Measurements from ENCODE around the gene SMARCA2.
A peak's percentile ranks its signal among the peaks of the same experiment; 100 is the strongest.

SMARCA2 gene

DNA sequence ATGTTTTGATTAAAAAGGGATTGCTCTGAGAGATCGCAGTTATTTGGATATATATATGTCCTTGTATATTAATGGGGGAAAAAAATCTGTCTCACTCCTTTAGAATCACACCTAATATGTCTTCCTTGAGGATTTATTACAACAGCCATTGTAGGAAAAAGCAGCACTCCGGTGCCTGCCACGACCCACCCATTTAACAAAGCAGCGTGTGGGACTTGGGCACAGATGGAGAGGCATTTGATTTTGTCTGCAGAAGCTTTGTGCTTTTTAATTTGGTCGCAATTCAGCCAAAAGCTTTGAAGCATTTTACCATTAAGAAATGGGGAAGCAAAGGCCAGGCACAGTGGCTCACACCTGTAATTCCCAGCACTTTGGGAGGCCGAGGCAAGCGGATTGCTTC lies 159.2 kb downstream of the SMARCA2 start:
- DNase-seq (ENCODE audit: low spot score) = no peak

DNA sequence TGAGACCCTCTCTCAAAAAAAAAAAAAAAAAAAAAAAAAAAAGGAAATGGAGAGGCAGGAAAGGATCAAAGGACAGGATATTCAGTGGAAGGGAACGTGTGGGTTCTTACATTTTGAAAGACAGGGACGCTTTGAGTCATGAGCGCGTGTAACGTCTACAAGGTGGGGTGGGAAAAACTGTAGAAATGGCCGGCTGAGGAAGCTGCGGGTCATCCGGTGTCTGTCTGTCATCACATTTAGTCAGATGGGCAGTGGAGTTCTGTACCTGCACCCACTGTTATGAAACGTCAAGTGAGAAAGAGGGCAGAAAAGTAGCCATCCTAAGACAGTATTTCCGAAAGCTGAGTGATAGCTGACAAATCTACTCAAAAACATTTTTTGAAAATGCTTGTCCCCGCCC lies 159.8 kb downstream of the SMARCA2 start:
- no peak for DNase-seq (ENCODE audit: low spot score)

DNA sequence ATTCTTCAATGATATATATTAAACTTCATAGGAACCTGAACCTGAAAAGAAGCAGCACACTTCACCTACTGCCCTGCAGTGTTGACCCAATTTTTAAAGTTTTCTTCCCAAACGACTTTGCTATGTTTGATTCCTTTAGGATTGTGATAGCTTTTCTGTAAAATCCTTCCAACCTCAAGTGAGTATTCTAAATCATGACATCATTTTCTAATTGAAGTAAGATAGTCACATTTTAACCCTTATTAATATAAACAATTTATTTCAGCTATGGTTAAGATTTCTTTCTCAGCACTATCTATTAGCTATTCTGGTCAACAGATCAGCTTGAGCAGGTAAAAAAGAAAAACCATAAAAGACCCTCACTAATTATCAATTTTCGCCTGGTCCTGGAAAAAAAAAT lies 162.0 kb downstream of the SMARCA2 start:
- DNase-seq (ENCODE audit: low spot score) = no peak

DNA sequence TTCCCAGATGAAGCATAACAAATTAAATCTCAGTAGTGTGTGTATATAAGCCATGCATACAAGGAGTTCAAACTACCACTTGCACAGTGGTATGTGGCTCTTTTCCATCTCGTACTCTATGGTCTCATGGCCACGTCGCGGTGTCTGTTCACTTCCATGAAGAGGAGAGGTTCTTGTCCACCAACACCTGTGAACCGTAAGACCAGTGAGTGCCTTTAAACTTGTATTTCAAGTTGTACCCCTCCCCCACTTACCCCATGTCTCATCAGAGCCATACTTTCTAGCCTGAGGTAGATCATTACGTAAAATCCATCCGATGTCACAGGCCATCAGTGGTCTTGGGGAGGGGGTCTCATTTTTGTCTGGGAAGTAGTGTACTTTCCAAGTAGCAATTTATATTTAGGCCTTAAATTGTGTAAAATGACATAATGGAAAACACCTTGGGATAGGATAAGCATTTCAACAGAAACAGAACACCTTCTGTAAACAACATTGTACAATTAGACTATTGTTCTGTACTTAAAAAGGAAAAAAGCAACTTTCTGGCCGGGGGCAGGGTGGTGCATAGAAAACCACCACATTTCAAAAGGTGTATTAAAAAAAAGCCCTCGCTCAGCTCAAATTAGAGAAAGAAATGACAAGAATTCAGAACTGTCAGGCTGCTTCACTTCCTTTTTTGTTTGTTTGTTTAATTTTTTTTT lies 163.0 kb downstream of the SMARCA2 start:
- DNase-seq (ENCODE audit: low spot score) = no peak

DNA sequence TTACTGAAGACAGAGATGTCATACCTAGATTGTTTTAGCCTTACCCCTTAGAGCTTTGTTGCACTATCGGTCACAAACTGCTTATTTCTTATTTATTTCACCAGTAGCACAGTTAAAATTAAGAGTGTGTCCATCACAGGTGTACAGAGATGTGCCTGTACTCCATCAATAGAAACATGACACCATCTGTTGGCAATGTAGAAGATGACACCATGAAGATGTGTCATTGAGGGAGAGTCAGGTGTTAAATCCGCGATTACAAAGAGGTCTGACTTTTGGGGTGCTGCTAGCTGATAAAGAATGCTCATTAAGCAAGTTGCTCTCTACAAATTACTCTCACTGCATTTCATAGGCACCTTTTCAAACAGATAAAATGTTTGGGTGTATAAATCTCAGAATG lies 164.4 kb downstream of the SMARCA2 start:
- DNase-seq (ENCODE audit: low spot score) = no peak

DNA sequence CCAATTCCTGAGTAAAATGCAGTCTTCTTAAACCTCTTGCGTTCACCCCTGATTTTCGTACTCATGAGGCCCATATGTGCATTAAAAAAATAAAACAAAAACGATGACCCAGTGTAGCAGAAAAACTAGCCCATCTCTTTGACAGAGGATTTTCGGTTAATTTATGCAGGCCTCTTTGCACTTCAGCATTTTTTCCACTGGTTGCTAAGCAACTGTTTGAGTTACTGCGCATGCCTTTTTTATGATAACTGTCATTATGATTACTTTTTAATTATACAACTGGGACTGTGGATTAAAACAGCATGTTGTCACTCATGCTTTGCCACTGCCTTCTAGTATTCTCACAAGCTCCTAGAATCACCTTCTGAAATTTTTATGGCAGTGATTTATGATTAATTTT lies 165.0 kb downstream of the SMARCA2 start:
- DNase-seq (ENCODE audit: low spot score) = no peak

DNA sequence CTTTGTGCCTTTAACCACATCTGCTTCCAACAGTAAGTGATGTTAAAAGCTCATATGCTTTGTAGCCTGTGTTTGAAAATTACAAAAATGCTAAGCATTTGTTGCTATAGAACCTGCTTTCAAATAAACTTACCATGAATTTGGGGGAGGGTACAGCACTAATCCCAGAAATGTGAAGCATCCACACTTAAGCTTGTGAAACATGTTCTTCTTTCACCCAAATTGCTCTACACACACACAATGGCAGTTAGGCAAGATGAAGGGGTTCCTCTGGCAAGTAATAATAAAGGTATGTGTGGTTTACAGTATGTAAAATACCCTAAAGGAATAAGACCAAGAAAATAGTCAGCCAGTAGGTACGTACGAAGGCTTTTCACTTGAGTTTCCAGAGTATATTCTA lies 165.6 kb downstream of the SMARCA2 start:
- DNase-seq (ENCODE audit: low spot score) = no peak

DNA sequence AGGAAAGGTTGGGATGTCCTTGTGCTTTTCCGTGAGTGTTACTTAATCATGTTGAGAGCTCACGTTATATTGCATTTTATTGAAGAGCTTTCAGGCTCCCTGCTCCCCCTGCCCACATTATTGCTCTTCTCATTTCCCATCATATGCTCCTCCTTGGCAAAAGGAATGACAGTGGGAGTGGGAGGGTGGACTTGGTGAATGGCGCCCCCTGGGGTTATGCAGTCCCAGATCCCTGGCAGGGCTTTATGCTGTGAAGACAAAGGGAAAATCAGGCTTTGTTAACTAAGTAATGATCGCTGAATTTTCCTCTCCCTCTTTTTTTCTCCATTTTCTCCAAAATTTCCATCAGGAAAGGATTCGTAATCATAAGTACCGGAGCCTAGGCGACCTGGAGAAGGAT lies 166.6 kb downstream of the SMARCA2 start:
- DNase-seq (ENCODE audit: low spot score) = no peak

DNA sequence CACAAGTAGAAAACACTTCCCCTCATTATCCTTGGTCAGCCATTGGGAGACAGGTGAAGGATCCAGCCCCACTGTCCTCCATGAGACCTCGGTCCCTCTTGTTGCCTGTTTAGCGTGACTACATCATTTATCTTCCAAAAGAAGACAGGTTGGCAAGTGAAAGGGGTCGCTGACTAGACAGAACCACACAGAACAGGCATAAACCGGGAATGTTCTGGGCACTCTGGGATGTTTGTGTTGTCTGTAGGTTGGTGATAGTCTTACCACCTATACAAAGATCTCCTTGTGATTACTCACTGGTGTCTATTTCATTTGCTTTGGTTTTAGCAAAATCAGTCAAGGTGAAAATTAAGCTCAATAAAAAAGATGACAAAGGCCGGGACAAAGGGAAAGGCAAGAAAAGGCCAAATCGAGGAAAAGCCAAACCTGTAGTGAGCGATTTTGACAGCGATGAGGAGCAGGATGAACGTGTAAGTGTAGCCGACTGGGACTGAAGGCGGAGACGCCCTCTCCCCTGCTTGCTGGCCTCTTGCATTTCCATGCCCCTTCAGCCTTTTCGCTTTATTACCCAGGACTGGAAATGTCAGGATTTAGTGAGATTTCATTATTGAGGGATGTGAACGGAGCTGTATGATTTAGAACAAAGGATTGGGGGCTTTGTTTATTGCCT lies 175.9 kb downstream of the SMARCA2 start:
- DNase-seq (ENCODE audit: low spot score) = no peak

DNA sequence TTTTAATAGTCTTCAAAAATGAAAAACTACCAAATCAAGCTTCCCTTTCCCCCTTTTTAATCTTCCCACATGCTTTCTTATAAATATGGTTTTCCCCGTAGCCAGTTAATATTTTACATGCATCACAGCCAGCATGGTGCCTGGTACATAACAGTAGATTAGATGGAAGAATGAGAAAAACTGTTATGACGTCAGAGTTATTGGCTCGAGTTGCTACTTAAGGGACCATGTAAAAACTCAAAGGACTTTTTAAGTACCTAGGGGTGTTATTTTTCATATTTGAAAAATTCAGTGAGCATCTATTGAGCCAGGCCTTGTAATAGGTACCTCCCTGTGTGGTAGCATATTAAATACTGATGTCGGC lies 176.4 kb downstream of the SMARCA2 start:
- no peak for DNase-seq (ENCODE audit: low spot score)

DNA sequence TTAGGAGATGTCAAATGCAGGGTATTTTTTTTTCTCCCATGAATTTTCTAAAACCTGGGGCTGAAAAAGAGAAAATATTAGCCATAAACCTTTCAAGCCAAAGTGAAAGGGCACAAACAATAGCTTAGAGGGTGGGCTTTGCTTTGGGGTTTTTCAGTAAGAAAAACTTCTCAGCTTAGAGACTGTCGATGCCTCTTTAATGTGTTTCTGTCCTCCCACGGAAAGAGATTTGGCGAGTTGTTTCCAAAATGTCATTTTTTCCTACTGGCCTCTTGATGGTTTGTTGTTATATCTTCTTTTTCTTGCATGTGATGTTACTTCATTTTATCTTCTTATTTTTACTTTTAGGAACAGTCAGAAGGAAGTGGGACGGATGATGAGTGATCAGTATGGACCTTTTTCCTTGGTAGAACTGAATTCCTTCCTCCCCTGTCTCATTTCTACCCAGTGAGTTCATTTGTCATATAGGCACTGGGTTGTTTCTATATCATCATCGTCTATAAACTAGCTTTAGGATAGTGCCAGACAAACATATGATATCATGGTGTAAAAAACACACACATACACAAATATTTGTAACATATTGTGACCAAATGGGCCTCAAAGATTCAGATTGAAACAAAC lies 177.3 kb downstream of the SMARCA2 start:
- DNase-seq (ENCODE audit: low spot score) = no peak

DNA sequence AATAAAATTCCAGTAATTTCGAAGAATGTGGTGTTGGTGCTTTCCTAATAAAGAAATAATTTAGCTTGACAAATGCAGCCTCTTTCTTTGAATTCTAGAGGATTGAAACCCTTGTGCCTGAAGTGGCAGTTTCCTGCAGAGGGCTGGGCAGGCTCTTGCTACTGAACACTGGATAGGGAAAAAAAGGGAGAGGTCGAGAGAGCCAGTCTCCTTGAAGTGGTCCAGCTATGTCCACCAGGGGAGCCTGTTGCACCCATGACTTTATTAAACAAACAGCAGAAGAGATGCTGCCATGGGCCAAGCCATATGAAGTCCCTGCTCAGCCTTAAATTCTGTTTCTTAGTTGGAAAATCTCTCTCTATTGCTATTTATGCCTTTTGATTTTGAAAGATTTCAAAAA lies 178.4 kb downstream of the SMARCA2 start:
- no peak for DNase-seq (ENCODE audit: low spot score)

DNA sequence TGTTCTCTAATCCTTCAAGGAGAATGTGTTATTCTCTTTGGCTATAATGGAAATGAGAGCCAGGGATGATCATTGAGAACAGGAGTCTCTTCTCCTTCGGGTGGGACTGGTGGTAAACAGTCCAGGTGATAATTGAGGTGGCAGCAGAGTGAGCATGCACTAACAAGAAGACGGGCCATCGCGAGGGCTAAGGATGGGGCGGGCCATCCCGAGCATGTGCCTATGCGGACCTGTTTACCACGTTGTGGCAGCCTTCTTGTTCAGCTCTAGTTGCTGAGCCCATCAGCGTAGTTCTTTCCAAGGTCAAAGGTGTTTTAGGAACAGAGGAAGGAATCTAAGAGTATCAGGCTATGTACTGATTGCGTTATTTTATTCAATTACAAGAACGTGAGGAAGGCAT lies 180.1 kb downstream of the SMARCA2 start:
- DNase-seq (ENCODE audit: low spot score) = no peak

DNA sequence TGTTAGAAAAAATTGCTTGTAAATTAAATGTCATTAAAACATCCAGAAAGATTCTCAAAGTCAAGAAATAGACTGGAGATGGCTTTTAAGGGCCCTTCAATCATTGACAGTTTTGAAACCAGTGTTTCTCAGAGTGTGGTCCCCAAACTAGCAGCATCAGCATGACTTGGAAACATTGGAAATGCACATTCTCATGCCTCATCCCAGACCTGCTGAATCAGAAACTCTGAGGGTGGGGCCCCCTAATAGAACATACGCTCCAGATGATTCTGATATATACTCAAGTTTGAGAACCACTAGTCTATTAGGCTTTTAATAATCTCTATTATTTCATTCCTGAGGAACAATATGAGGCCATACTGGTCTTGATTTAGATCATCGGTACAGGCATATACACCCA lies 181.6 kb downstream of the SMARCA2 start:
- no peak for DNase-seq (ENCODE audit: low spot score)

DNA sequence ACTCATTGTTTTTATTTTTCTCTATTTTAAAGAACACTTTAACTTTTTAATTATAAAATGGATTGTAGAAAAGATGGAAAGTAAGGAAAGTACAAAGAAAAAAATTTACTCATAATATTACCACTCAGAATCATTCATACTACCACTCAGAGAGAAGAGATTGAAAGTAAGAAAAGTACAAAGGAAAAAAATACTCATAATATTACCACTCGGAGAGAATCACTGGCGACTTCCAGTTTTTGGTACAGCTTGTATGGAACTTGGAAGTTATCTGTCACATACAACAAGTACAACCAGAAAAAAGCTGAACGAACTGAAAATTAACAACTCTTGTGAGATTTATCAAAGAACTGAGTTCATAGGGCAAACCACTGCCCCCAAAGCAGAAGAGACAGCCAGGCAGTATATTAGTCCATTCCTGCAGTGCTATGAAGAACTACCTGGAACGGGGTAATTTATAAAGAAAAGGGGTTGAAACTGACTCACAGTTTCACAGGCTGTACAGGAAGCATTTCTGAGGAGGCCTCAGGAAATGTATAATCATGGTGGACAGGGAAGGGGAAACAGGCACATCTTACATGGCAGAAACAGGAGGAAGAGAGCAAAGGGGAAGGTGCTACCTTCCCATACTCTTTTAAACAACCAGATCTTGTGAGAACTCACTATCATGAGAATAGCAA lies 183.9 kb downstream of the SMARCA2 start:
- DNase-seq (ENCODE audit: low spot score) = no peak

DNA sequence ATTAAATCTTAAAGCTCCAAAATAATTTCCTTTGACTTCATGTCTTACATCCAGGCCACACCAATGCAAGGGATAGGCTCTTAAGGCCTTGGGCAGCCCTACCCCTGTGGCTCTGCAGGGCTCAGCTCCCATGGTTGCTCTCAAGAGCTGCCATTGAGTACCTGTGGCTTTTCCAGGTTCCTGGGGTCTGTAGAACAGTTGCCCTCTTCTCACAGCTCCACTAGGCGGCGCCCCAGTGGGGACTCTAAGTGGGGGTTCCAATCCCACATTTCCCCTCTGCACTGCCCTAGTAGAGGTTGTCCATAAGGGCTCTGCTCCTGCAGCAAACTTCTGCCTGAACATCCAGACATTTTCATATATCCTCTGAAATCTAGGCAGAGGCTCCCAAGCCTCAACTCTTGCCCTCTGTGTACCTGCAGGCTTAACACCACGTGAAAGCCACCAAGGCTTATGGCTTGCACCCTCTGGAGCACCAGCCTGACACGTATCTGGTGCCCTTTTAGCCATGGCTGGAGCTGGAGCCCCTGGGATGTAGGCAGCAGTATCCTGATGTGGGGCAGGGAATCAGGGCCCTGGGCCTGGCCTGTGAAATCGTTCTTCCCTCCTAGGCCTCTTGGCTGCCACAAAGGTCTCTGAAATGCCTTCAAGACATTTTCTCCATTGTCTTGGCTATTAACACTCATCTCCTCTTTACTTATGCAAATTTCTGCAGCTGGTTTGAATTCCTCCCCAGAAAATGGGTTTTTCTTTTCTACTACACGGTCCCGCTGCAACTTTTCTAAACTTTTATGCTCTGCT lies 185.1 kb downstream of the SMARCA2 start:
- DNase-seq (ENCODE audit: low spot score) = no peak

DNA sequence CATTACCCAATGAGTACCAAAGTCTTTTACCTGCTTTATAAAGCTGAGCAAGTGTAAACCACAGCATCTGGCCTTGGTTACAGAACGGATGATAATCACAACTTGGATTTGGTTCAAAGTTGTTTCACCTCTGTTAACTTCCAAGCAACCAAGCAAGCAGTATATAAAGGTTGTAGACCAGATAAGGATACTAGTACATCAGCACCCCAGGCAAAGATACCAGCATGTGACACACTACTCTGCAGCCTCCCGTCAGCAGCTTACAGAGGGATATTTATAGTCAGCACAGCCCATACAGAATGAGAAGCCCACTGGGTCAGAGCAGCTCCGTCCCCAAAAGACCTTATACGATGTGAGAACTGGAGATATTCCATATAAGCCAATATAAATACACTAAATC lies 193.3 kb downstream of the SMARCA2 start:
- DNase-seq (ENCODE audit: low spot score) = no peak

DNA sequence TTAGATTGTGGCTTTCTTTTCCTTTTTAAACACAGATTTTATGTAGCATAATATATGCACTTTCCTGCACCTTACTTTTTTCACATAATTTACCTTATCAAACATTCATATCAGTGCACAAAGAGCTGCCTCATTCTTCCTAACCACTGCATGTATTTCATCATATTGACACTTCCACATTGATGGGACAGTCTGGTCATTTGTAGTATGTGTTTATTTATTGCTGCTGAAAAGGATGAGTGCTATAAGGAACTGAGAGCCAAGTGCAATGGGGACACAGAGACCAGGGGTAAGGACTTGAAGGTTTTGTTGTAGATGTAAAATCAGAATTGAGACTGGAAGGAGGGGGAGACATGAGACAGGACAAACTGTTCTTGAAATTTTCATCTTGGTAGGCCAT lies 193.8 kb downstream of the SMARCA2 start:
- no peak for DNase-seq (ENCODE audit: low spot score)

DNA sequence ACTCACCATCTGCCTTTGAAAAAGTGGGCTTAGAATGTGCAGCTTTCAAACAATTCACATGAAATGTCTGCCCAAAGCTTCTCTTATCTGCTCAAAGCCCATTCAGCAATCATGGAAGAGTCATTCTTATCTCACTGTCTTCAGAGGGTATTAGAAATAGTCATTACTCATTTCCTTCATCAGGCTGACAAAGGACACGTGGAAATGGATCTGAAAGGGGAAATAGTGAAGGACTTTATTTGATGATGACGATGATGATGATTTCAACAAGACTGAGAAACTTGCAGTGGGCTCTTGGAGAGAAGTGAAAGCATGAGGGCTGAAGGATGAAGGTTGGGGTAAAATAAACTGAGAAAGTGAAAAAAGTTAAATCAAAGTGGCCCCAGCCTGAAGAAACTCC lies 194.3 kb downstream of the SMARCA2 start:
- no peak for DNase-seq (ENCODE audit: low spot score)

DNA sequence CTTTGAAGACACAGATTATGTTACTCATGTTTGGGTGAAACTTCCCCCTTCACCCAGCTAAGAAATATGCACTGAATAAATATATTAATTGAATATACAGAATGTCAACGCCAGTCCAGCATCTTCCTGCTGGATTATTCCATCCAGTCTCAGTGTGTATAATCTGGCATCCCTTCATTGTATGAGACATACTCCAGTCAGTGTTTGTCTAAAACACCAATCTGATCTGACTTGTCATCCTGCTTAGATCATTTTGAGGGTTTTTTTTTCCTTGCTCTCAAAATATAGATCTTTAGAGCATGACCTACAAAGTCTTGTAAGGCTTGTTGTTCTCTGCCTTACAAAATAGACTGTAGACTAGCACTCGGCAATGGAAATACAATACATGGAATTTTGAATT lies 195.1 kb downstream of the SMARCA2 start:
- peak; percentile 45 for DNase-seq (ENCODE audit: low spot score)

DNA sequence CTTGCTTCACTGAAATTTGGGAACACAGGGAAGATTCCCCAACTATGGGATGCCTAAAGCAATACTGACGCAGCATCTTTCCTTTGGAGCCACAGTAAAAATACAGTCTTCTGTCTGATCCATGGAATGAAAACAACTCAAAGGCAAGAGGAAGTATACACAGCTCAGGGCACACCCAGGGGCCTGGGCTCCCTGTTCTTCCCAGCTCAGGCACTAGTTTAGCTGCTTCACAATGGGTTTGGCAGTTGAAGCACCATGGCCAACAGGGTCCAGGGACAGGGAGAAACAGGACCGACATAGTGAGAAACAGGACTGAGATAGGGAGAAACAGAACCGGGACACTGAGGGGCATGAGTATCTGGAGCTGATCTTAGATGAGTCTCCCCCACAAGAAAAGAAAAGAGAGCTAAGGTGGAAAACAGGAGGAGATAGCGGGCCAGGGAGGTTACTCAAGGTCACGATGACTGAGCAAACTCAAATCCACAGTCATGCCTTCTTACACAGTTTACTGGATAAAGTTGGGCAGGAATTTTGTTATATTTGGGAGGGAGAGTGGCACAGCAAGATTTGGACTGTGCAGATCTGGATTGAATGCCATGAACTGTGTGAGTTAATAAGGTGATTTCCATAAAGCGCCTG lies 198.8 kb downstream of the SMARCA2 start:
- DNase-seq (ENCODE audit: low spot score) = no peak

DNA sequence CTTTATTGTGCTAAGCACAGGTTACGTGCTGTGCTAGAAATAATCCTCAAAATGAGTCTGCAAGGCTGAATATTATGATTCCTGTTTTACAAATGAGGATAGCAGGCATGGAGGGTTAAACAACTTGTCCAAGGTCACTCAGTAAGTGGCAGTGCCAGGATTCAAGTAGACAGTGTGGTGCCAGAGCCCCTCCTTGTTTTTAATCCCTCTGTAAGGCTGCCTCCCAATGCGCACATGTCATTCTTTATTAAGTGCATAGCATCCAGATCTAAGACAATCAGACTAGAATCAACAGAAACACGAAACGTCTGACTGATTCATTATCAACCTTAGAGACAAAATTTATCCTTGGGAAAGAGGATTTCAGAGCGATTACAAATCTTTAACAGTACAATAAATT lies 199.6 kb downstream of the SMARCA2 start:
- no peak for DNase-seq (ENCODE audit: low spot score)
